T-helper 22 cell (primary cell): Measurements from ENCODE around the gene VTI1A.
"Not testable (repeated sequence)": the region's sequence is repeated elsewhere in the genome, so short reads cannot be mapped to it uniquely, and the experiment has no call there.

Experiments
- DNase-seq: peaks from one replicate; pipeline ENCODE4 v3.0.0-alpha.2; 2020; ENCODE audit warnings: low read depth

VTI1A gene

DNA sequence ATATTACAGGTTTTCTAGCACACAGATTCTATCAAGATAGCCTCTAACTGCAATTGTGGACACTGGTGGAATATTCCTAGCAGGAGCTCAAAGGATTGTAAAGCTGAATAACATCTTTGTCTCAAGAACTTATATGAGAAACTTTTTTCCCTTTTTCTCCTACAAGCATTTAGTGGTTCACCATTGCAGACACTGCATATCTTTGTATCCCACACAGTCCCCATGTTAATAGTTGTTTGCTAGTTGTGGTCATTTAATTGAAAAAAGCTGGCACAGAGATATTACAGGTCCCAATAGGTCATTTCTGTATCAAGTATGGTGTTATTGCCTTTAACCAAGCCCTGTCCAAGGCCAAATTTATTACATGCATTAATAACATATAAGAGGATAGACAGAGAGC, 276.9 kb downstream of the VTI1A start:
- no peak for DNase-seq

DNA sequence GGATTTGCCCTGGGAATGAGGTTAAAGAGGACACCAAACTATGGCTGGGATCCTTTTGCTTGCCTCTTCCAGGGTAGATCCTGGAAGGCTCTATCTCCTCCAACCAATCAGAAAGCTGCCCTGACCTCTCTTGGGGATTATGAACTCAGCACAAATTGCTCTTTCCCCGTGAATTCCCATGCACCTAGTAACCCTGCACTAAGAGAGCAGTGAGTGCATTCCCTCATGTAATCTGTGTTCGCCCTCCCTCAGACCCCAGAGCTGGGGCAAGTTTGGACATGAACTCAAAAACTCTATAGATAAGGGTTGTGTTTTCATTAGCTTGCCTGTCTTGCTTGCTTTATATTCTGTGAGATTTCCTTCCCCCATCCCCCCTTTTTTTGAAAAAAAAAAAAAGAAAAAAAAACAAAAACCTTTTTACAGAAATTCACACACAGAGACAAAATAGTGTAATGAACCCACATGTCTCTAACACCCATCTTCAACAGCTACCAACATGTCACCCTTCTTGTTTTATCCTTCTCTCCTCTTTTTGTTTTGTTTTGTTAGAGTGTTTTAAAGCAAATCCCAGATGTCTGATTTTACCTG, 277.5 kb downstream of the VTI1A start:
- no peak for DNase-seq

DNA sequence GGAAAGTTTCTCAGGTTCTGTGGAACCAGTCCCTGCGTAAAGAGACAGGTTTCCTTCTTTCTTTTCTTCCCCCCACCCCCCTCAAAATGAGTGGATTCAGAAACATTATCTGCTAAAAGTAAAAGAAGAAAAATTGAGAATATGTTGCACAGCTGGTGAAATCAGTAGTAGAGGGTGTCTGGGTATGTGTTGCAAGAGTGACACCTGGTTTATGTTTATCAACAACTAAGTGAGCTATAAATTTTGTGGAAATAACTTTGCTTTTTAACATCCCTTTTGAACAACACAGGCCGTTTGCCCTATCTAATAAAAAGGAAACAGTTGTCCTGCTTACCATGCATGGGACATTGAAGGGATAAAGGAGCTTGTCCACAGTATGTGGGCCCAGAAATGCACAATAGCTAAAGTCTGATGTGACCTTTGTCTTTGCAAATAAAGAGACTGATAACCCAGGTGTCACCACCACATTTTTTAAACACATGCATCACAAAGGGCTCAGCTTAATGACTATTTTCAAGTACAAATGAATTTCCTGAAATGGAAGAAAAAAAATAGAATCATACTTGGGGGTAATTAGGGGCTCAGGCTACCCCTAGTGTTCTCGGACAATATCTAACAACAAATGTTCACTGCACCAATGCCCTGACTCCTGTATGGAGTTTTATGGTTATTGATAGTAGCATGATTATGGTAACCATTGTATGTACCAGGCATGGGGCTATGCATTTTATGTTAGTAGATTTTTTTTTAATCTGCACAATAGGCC, 281.3 kb downstream of the VTI1A start:
- no peak for DNase-seq

DNA sequence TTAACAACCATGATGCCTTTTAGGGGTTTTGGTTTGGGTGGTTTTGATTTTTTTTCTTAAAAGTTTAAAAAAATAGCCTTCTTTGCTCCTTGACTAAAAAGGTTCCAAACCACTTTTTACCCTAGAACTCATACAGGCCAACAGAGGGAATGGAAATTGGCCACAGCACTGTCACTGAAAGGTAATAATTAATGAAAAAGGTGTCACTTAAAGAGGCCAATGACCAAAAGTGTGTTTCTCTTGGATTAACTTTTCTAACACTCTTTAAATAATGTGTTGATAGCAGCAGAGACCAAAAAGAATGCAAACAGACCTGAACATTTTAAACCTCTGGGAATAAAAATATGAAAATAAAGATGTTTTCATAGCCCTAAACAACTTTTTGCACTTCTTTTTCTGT, 282.0 kb downstream of the VTI1A start:
- DNase-seq: no peak

DNA sequence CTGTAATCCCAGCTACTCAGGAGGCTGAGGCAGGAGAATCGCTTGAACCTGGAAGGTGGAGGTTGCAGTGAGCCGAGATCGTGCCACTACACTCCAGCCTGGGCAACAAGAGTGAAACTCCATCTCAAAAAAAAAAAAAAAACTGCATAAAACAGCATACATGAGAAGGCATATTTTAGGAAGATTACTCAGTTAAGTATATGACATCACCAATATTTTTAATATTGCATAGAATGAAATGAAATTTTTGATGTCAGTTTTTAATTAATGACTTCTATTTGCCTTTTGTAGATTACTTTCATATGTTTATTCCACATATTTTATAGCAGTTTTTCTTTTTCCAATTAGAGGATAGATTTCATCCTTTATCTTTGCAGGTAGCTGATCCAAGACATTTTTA, 284.4 kb downstream of the VTI1A start:
- not testable (repeated sequence) for DNase-seq

DNA sequence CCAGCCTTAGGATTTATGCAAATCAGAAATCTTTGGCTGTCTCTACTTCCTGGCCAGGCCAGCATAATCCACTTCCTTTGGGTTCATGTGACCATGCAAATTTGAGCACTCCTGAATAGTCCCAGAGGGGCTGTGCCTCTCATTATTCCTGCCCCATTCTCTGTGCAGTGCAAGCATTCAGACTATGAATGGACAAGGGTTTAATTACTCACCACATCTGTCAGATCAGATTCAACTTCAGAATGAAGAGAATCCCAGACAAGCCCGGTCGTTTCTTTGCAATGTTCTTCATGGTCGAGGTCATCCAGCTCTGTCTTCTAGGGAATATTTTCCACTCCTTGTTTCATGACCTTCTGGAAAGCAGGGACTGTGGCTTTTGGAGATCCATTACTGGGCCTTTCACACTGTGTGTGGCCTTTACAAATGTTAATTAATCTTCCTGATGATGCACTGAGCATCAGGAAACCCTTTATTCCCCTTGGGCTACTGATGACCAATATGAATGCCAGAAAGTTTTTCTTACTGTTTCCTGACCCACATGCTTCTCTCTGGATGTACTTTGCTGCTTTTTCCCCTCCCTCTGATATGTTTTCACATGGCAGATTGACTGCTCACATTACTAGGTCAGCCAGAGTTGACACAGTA, 285.4 kb downstream of the VTI1A start:
- DNase-seq: no peak

DNA sequence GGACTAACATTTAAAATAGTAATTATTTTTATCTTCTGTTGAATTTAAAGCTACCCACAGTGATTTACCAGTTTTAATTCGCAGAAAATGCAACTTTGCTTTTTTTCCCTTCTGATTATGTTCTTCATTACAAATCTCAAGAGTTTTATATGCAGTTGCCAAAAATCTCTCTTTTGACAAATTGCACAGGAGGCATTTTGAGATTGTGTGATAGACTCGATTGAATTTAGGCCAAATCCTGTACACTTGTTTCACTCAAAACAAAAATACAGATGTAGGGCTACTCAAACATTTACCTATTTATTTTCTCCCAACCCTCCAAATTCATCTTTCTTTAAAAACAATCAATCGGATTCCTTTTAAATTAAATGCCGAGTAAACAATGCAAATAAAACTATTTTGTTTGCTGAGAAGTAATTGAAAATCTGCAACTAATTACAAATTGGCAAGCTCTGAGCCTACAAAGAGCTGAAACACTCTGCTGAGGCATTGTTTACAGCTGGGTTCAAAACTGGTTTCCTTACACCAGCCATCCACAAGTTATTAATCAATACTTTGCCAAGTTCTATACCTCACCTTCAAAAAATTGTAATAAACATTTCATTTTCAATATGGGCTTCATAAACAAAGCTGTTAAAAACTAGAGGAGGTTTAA, 288.2 kb downstream of the VTI1A start:
- DNase-seq: no peak

DNA sequence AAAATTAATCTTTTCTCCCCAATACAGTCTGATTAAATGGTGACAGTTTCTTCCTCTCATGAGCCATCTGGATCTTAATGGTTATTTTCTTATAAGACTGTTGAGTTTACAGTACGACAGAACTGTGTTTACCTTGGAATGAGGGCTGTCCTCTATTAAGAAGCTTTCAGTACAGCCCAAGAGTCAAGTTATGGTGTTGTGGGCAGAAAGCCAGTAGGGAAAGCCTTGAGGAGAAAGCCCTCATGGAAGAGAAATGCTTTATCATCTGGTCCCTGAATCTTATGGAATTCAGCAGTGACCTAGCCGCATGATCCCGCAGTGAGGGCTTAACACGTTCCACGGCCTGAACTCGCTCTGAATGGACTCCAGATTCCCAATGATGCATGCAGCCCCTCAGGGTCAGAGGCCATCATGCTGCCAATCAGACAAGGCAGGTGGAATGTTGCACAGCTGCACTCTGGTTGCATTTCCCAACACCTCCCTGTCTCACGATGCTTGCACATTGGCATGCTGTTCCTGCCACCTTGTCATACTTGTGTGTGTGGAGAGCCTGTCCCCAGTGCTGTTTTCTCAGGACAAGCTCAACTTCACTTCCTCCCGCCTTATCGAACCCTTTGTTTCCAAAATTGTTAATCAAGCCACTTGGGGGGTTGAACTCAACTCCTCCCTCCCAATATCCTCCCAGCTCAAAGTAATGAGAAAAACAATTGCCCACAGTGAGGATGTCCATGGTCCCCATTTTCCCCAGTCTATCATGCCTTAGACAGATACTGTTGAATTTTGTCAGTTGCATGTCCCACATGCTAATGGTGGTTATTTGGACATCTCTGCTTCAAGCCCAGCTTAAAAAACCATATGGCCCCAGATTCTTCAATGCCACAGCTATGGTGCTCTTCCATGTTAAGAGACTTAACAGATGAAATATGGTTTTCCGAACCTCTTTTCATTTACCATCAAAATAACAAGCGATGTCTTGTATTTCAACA, 291.9 kb downstream of the VTI1A start:
- DNase-seq: no peak

DNA sequence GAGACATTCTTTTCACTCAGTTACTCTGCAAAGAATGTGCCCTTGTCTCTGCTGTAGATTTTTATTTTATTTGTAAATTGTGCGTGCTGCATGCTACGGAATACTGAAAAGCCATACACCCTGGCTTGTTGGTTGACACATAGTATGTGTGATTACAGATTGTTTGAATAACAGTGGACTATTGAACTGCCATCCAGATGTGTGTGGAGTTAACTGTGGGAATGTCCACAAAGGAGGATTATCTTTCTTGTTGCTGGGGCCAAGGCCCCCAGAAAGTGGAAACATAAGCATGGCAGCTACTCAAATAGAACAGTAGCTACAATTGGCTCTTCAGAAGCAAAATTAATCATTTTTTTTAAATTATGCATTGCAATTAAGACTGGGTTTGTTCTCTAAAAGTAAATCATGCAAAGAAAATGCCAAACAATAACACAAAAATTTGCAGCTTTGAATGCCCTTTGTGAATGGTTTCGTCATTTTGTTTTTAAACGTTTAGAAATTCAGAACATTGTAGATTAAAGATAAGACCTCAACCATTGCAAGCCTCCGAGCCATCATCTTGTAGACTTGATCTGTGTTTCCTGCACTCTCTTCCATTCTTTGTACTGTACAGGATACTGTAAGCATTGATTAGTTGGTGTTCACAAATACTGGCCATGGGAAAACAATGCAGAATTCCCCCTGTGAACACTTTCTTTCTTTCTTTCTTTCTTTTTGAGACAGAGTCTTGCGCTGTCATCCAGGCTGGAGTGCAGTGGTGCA, 292.8 kb downstream of the VTI1A start:
- DNase-seq: no peak

DNA sequence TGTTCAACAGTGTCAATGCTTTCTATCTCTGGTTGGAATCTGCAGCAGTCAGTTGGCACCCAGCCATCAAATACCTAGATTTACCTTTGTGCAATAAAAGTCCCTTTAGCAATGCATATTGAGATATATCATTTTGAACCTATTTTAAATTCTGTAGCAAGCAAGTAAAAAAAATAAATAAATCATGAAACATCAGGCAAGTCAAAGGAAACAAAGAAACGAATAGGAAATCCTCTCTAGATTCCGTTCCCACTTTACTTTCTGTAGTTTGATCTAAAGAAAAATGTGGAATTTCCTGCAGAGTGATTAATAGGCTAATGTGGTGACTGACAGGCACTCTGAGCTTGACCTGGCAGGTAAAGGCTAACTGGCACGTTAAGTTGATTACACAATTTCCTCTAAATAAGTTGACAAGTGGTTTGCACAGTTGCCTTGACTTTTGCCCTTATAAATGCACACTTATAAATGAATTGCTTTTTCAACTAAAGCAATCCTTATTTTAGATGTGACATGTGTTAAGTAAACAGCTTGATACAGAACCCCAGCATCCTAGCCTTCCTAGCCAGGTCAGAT, 294.9 kb downstream of the VTI1A start:
- no peak for DNase-seq

DNA sequence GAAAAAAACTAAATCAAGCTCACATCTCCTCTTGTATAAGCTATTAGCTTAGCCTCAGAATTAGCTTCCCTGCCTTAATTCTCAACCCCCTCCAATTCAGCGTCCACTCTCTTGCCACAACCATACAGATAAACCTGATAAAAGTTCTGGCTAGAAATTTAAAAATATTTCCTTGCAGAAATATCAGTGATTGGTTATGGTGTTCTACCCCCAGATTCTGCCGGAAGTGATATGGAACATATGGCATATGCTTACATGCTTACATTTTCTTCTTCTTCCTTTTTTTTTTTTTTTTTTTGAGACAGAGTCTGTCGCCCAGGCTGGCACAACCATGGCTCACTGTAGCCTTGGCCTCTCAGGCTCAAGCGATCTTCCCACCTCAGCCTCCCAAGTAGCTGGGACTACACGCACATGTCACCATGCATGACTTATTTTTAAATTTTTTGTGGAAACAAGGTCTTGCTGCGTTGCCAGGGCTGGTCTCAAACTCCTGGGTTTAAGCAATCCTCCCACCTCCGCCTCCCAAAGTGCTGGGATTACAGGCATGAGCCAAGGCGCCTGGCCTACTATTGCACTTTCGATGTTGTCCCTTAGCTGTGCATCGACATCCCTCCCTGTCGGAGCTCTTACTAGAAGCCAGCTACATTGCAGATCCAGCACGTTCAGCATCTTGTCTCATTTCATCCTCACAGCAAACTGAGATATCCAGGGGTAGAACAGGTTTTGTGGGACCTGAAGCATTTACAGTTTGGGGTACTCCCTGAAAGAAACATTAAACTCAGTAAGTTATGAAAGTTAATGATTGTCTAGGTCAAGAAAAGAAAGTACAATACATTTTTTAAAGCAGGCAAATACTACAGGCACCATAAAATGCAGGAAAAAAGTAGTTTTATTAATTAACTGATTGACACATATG, 297.4 kb downstream of the VTI1A start:
- no peak for DNase-seq

DNA sequence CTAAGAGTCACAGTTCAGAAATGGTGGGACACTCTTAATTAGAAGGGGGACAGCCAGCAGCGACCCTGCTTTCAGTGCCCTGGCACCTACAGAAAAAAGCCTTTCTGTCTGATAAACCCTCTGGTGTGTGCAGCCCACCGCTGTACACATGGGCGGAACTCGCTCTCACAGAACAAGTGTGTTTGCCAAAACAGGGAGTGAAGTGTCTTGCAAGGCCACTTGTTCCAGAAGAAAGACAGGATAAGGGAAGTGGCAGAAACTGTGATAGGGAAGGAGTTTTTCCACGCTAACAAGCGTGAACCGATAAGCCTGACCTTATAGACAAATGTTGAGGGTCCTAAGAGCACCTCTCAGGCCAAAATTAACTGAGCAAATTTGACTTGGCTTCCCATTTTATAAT, 299.3 kb downstream of the VTI1A start:
- DNase-seq: no peak

DNA sequence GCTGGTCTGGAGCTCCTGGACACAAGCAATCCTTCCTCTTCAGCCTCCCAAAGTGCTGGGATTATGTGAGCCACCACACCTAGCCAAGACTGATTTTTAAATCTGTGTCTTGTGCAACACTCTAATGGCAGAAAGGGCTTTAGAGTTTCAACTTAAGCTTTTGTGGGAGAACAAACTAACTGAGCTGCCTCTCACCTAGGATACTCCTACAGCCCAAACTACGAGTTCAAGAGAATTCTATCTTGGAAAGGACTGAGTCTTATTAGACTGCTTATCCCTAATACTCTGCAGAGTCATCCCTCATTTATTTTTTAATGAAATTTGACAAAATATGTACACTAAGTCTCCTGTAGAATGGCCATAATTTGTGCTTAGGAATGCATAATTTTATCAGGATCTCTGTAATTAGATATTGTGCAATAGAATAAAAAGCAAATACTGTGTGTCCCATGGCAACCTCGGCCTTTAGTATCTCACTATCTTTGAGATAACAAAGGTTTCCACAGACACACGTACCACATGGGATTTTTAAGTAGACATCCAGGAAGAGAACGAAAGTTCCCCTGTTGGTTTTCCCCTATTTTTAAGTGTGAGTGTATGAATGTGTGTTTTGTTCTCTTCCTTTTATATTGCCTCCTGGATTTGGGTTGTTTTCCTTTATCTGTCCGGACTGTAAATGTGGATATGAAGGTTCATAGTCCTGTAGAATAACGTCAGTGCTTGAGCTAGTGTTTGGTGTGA, 303.6 kb downstream of the VTI1A start:
- DNase-seq: no peak

DNA sequence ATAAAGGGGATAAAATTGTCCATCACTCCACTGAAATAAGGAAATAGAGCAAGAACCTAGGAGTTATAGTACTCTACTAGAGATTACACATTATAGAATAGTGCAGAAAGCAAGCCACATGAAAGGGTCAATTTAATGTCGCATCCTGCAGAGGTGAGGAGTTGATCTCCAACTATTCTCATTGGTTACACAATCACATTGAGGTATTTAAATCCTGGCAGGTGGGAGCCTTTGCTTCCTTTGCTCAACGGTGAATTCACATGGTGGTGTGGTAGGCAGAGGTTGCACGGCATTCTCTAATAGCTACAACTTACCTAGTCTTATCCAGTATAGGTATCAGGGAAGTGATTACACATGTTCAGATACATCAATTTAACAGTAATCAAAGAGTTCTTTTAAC, 304.6 kb downstream of the VTI1A start:
- no peak for DNase-seq

DNA sequence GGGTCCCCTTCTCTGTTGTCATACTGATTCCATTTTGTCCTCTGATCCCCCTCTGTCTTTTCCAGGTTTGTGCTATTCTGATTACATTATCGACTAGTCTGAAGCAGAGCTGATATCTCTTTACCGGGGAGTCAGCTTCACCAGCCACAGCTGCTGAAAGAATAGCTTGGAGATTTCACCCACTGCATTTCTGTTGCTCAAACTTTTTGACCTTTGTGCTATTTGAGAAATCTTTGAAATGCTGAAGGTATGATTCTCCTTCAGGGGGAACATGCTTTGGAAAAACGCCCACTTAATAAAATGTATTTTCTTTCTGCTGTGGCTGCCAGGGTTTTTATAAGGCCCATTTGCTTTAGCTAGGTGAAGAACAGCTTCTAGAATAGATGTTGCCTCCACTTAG, 305.3 kb downstream of the VTI1A start:
- no peak for DNase-seq

DNA sequence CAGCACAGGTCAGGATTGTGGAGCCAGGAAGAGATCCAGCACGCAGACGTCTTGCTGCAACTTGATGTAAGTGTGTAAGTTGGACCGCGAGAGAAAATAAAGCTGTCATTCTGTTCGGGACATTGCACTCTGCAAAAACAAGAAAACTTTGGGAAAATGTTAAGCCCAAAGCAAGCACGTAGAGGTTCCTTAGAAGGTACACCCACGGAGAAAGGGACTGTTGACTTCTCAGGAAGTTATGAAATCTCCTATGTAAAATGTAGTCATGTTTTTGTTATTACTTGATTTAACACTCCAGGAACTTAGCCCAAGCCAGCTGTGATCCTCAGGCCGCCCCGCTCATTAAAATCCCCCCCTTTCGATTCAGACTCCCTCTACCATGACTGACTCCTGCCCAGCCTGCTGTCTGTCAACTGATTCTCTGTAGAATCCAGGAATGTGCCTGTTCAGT, 307.0 kb downstream of the VTI1A start:
- DNase-seq: no peak

DNA sequence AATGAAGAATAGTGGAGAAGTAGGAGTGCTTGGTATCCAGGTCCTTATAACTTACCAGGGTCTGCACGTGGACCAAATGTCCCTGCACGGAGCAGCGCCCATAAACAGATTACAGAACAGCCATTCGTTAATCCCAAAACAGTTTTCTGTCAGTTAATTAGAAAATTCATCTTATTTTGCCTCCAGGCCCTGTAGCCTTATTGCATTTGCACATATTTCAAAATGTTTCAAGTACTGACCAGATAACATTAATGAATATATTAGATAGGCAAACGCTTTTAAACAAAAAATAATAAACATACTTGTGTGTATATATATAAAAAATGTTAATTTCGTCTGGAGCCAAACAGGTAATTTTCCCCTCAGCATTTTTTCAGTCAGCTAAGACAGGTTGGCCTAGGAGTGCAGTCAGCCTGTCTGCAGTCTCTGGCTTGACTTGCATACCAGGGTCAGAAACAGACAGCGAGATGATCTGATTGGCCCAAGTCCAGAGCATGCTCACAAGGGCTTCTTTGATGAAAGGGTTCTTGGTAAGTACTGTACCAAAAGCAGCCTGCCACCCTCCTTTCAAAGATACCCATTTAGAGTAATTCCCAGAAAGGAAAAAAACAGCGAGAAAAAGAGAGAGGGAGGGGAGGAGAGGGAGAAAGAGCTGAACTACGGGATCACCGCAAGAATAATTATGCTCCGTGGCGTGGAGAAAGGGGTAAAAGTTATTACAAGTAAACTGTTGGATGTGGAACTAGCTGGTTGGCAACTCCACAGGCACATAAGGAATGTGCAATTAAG, 308.6 kb downstream of the VTI1A start:
- DNase-seq: no peak

DNA sequence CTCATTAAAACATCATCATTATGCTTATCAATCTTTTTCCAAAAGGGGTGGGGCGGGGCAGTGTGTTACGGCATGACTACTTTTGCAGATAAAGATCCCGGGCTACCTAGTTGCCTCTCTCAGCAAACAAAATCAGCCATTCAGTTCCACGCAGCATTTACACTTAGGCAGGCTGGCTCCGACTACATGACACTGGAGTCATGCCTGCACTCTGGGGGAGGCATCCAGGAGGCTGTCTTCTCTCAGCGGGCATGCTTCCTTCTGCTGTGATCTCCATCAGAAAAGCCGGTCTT, 309.2 kb downstream of the VTI1A start:
- no peak for DNase-seq
